IMR-90 (cell line): Measurements from ENCODE around the gene ALG13. TPM values are rescaled to one million over a fixed set of nuclear protein-coding genes. Genes with fewer than 3 reads are reported as not detected.
A peak's percentile ranks its signal among the peaks of the same experiment; 100 is the strongest.

Experiments used
- ATAC-seq: fragments of 200-7000 bp; cut with Tn5 transposase; 2 replicates; pipeline ENCODE4 v1.9.1; 2020; ENCODE audit warnings: low read depth, mild to moderate bottlenecking, moderate library complexity
- Bru-seq: library from RNA; stranded (reverse); fragments of 400-500 nt; gene quantifications from one replicate; lab custom pipeline; 2021; lab: Mats Ljungman, UMichigan
- BruChase-seq, 2 experiments: library from RNA; stranded (reverse); fragments of 400-500 nt; gene quantifications; one replicate each; lab custom pipeline; 2021; lab: Mats Ljungman, UMichigan
- BruUV-seq: library from RNA; stranded (reverse); fragments of 400-500 nt; replicated peaks from 2 replicates; lab custom pipeline; 2021; lab: Mats Ljungman, UMichigan
- CTCF ChIA-PET: fragments of 300-600 bp; formaldehyde crosslinking; extraction: SDS; loops from one replicate; lab custom pipeline; 2021; ENCODE audit warnings: antibody characterized with exemption; lab: Yijun Ruan, JAX
- POLR2A ChIA-PET: fragments of 300-600 bp; sonication (Branson Sonifier 250); formaldehyde crosslinking; loops from one replicate; lab custom pipeline; 2022; ENCODE audit warnings: antibody characterized with exemption; ENCODE audit not compliant: unreplicated experiment; lab: Charles Lee
- DNase-seq: peaks from one replicate; pipeline ENCODE4 v3.0.0; 2013
- H2AFZ ChIP-seq: replicated peaks from 2 replicates; pipeline ENCODE3; 2013; ENCODE audit warnings: low read length, mild to moderate bottlenecking; ENCODE audit not compliant: poor library complexity
- H2AK5ac ChIP-seq: 2 replicates; pipeline ENCODE4 v1.6.1; 2013; ENCODE audit warnings: low read depth, low read length, inconsistent platforms
- H2AK9ac ChIP-seq: replicated peaks from 2 replicates; pipeline ENCODE3; 2013; ENCODE audit warnings: mild to moderate bottlenecking, low read depth, low read length, moderate library complexity; ENCODE audit not compliant: poor library complexity
- H2BK120ac ChIP-seq: 2 replicates; pipeline ENCODE4 v1.6.1; 2013; ENCODE audit warnings: low read depth, low read length, inconsistent platforms
- H2BK15ac ChIP-seq: 3 replicates; pipeline ENCODE4 v1.6.1; 2013; ENCODE audit warnings: low read depth, low read length, inconsistent platforms
- H2BK20ac ChIP-seq: 2 replicates; pipeline ENCODE4 v1.6.1; 2013; ENCODE audit warnings: low read depth, mild to moderate bottlenecking, inconsistent platforms, low read length, moderate library complexity
- H2BK5ac ChIP-seq: 2 replicates; pipeline ENCODE4 v1.6.1; 2013; ENCODE audit warnings: mild to moderate bottlenecking, low read depth, low read length, inconsistent platforms; ENCODE audit not compliant: poor library complexity, severe bottlenecking
- H3K14ac ChIP-seq: replicated peaks from 2 replicates; pipeline ENCODE4 v1.6.1; 2013; ENCODE audit warnings: low read depth, low read length, inconsistent platforms
- H3K18ac ChIP-seq: 2 replicates; pipeline ENCODE4 v1.6.1; 2013; ENCODE audit warnings: low read depth, low read length, control low read depth
- H3K23ac ChIP-seq: 2 replicates; pipeline ENCODE4 v1.6.1; 2013; ENCODE audit warnings: low read depth, low read length, inconsistent platforms
- H3K27ac ChIP-seq: 2 replicates; pipeline ENCODE4 v1.5.1; 2013; ENCODE audit warnings: mild to moderate bottlenecking, control low read depth, low read length; ENCODE audit not compliant: insufficient read depth
- H3K27me3 ChIP-seq: 2 replicates; pipeline ENCODE4 v1.6.1; 2013; ENCODE audit warnings: low read length; ENCODE audit not compliant: control insufficient read depth, insufficient read depth
- H3K36me3 ChIP-seq: 2 replicates; pipeline ENCODE4 v1.6.1; 2013; ENCODE audit warnings: low read length, mixed read lengths; ENCODE audit not compliant: control insufficient read depth, insufficient read depth
- H3K4ac ChIP-seq: 2 replicates; pipeline ENCODE4 v1.6.1; 2013; ENCODE audit warnings: low read depth, low read length, inconsistent platforms
- H3K4me1 ChIP-seq: 2 replicates; pipeline ENCODE4 v1.6.1; 2013; ENCODE audit warnings: low read length, mixed read lengths; ENCODE audit not compliant: control insufficient read depth, insufficient read depth
- H3K4me2 ChIP-seq: 2 replicates; pipeline ENCODE4 v1.6.1; 2013; ENCODE audit warnings: low read depth, mild to moderate bottlenecking, control low read depth, low read length, moderate library complexity
- H3K4me3 ChIP-seq: 2 replicates; pipeline ENCODE4 v1.5.1; 2013; ENCODE audit warnings: low read depth, mild to moderate bottlenecking, control low read depth, low read length, moderate library complexity; ENCODE audit not compliant: insufficient read depth
- H3K56ac ChIP-seq: 2 replicates; pipeline ENCODE4 v1.6.1; 2013; ENCODE audit warnings: low read length, inconsistent platforms; ENCODE audit not compliant: insufficient read depth; ENCODE audit errors: extremely low read depth
- H3K79me1 ChIP-seq, 2 experiments: 2 replicates each; pipeline ENCODE4 v1.6.1; 2013; ENCODE audit warnings: low read length in 2 of 2, inconsistent platforms in 1 of 2, low read depth in 1 of 2
- H3K9ac ChIP-seq: 2 replicates; pipeline ENCODE4 v1.6.1; 2013; ENCODE audit warnings: low read depth, low read length, control low read depth
- H3K9me1 ChIP-seq: 2 replicates; pipeline ENCODE4 v1.6.1; 2013; ENCODE audit warnings: low read length, inconsistent platforms; ENCODE audit not compliant: insufficient read depth
- H3K9me3 ChIP-seq: 2 replicates; pipeline ENCODE4 v1.6.1; 2013; ENCODE audit warnings: low read length; ENCODE audit not compliant: control insufficient read depth, insufficient read depth
- H4K20me1 ChIP-seq: 2 replicates; pipeline ENCODE4 v1.6.1; 2013; ENCODE audit warnings: low read length, inconsistent platforms; ENCODE audit not compliant: insufficient read depth
- H4K5ac ChIP-seq: 2 replicates; pipeline ENCODE4 v1.6.1; 2013; ENCODE audit warnings: mild to moderate bottlenecking, low read depth, low read length, control low read depth
- H4K8ac ChIP-seq, 2 experiments: 2 replicates each; pipeline ENCODE4 v1.6.1; 2013; ENCODE audit warnings: low read depth in 2 of 2, low read length in 2 of 2, control low read depth in 1 of 2, inconsistent platforms in 1 of 2
- H4K91ac ChIP-seq: 2 replicates; pipeline ENCODE4 v1.6.1; 2013; ENCODE audit warnings: low read depth, low read length, inconsistent platforms; ENCODE audit not compliant: insufficient read depth
- CEBPB ChIP-seq: IDR thresholded peaks from 2 replicates; pipeline ENCODE4 v1.6.1; 2012; ENCODE audit warnings: low read depth, low read length, improper control_type of control experiment
- CTCF ChIP-seq: conservative IDR thresholded peaks from 2 replicates; pipeline ENCODE4 v1.5.1; 2012; ENCODE audit warnings: mild to moderate bottlenecking, low read depth, low read length, improper control_type of control experiment
- MAZ ChIP-seq: IDR thresholded peaks from 2 replicates; pipeline ENCODE4 v1.6.1; 2012; ENCODE audit warnings: low read depth, mild to moderate bottlenecking, low read length, improper control_type of control experiment, moderate library complexity, borderline replicate concordance
- MXI1 ChIP-seq: IDR thresholded peaks from 2 replicates; pipeline ENCODE4 v1.6.1; 2012; ENCODE audit warnings: low read depth, mild to moderate bottlenecking, low read length, moderate library complexity, borderline replicate concordance
- POLR2A ChIP-seq: IDR thresholded peaks from 2 replicates; pipeline ENCODE4 v1.6.1; 2012; ENCODE audit warnings: mild to moderate bottlenecking, low read depth, low read length
- RAD21 ChIP-seq: IDR thresholded peaks from 2 replicates; pipeline ENCODE4 v1.6.1; 2012; ENCODE audit warnings: low read length, improper control_type of control experiment
- USF2 ChIP-seq: fragments of 150-350 bp; IDR thresholded peaks from 2 replicates; pipeline ENCODE4 v1.6.1; 2017; ENCODE audit warnings: mild to moderate bottlenecking, antibody characterized with exemption, low read length, low read depth
- WGBS, 2 experiments: methylation state at CpG; one replicate each; pipeline versions ENCODE4 v1.1.5 to v1.1.7; 2013; ENCODE audit warnings: missing lambda C conversion rate in 2 of 2; ENCODE audit not compliant: insufficient read length in 1 of 2; ENCODE audit errors: extremely low coverage in 2 of 2; 5-methylcytosine and 5-hydroxymethylcytosine counted together
- dilution Hi-C: fragments of 300-500 bp; cut with HindIII; formaldehyde crosslinking; loops from one replicate; pipeline ENCODE4 v1.14.3; 2018; ENCODE audit warnings: low sequenced_read_pairs; ENCODE audit not compliant: unreplicated experiment
- in situ Hi-C: fragments of 300-500 bp; cut with MboI; formaldehyde crosslinking; loops from 3 replicates; pipeline ENCODE4 v1.14.3; 2019; ENCODE audit warnings: low sequenced_read_pairs, inconsistent platforms, mixed read lengths
- intact Hi-C: fragments of 100-400 bp; cut with micrococcal nuclease; formaldehyde crosslinking; loops from 2 replicates; pipeline ENCODE4 v1.10.0; 2022
- long read RNA-seq: library from polyadenylated mRNA; unstranded; transcript quantifications from one replicate; pipeline ENCODE4 v2.0.0, GENCODE V29; 2021; ENCODE audit not compliant: unreplicated experiment
- polyA plus RNA-seq, 3 experiments: library from polyadenylated mRNA; depleted of rRNA; stranded (reverse); fragments of >200 nt; gene quantifications; 2 replicates each; pipeline ENCODE4 v1.2.3, GENCODE V29; 2012; ENCODE audit warnings: low replicate concordance in 1 of 3
- total RNA-seq: library from RNA; depleted of rRNA; stranded (reverse); fragments of >200 nt; gene quantifications from 2 replicates; pipeline ENCODE4 v1.2.3, GENCODE V29; 2012; rRNA removed

Gene ALG13
- 38.3 and 42.7 TPM in 2 replicates for total RNA-seq
- 47.6 and 54.0 TPM in 2 replicates for polyA plus RNA-seq (2012; rRNA removed)
- 25.8 and 39.3 TPM in 2 replicates for polyA plus RNA-seq (2012; cell fraction: cytosol; rRNA removed)
- 49.6 and 211 TPM in 2 replicates for polyA plus RNA-seq (2012; cell fraction: nucleus; rRNA removed; ENCODE audit: low replicate concordance)
- percentile 79 among the genes with signal in this experiment for Bru-seq, nascent RNA
- BruChase-seq, experiment 1, labeled RNA remaining after a 6-hour chase, result percentile 93 among the genes with signal in this experiment
- percentile 97 among the genes with signal in this experiment for BruChase-seq, experiment 2, labeled RNA remaining after a 2-hour chase
- long read RNA-seq, partial matches to known transcripts, result 0 of 7 reads
- long read RNA-seq, other reads (novel, unspliced or antisense), result 1 of 7 reads

DNA sequence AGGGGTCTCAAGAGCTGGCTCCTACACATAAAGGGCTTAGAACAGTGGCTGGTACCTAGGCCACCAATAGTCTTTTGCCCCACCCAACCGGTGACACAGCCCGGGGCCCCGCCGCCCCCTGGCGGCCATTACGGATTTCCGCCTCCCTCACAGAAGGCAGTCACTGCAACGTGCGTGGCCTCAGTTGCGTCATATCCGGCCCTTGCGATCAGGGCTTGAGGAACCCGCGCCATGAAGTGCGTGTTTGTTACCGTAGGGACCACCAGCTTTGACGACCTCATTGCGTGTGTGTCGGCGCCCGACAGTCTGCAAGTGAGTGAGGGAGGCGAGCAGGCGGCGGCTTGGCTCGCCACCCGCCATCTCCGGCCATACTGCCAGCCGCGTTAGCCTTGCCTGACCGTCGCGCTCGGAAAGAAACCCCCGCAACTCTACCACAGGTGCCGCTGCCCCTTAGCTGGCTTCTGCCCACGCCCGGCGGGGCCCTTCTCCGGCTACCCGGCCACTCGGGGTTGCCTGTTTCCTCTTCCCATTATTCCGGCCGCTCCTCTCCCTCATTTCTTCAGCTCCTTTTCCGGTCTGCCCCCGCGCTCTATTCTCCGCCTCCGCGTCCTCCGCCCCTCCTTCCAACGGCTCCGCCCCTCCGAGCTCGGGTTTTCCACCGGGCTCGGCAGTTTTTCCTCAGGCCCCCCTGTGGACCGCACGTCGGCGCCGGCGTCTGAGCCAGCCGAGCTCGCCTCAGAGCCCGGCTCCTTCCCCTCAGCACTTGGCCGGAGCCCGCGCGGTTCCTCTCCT is at the start of gene ALG13:
Gene ALG13 (plus strand): TSS at position 183 of the 792 bp plus-strand sequence. CDS start 49 bp downstream, at position 232.
- Histone ChIP-seq H2BK20ac (no peak within 1 kb of the TSS), H3K27ac (peak within 1 kb of the TSS; percentile 93), H3K36me3 (peaks cover 8% of the 10 kb centered on the region), H2AK5ac (peak within 1 kb of the TSS; percentile 88), H2BK5ac (peak within 1 kb of the TSS; percentile 88), H2AK9ac (peak within 1 kb of the TSS; percentile 92), H3K18ac (peak within 1 kb of the TSS; percentile 36; the same call in 1 of the 2 replicates), H3K14ac (peak within 1 kb of the TSS; percentile 96), H4K20me1 (peaks cover 5% of the 10 kb centered on the region; the same call in 1 of the 2 replicates), H3K4me2 (peak within 1 kb of the TSS; percentile 95), H3K4me3 (peak within 1 kb of the TSS; percentile 44), H3K27me3 (no peaks in the 10 kb centered on the region), H4K8ac (peak within 1 kb of the TSS; percentile 79 to 94), H3K9ac (peak within 1 kb of the TSS; percentile 85), H4K5ac (peak within 1 kb of the TSS; percentile 20), H3K9me3 (no peaks in the 10 kb centered on the region), H3K56ac (peak within 1 kb of the TSS; percentile 68), H3K4ac (peak within 1 kb of the TSS; percentile 95), H4K91ac (peak within 1 kb of the TSS; percentile 81), H3K4me1 (no peaks in the 10 kb centered on the region), H2BK120ac (peak within 1 kb of the TSS; percentile 69), H2BK15ac (no peak within 1 kb of the TSS), H3K23ac (peak within 1 kb of the TSS; percentile 90), H3K9me1 (no peaks in the 10 kb centered on the region; the same call in 1 of the 2 replicates), H3K79me1 (peaks cover 4 to 7% of the 10 kb centered on the region in 2 experiments; a peak in 1 of 4 replicates), H2AFZ (peak within 1 kb of the TSS; percentile 90)
- CTCF ChIA-PET, result interaction anchor here (0.8 kb wide), 1 partner anchor 38 kb away, joined by 3 read pairs; no protein-coding TSS in a partner anchor
- DNase-seq, result peak; percentile 90
- BruUV-seq, result no TSS peak
- dilution Hi-C loops, result no loop called here
- 5% methylated on average over 21 of the region's 69 CpGs; no CpG with 5 or more reads in 1 of the 2 experiments for WGBS, 2 experiments
- in situ Hi-C loops, result loop anchor here (25.0 kb wide), 1 partner anchor 1156 kb away; the partner anchor contains the start of gene AMOT
- ATAC-seq, result peak; percentile 96
- TF ChIP-seq MXI1, result no peak
- TF ChIP-seq MAZ, result peak; percentile 66; the same call in 1 of the 2 replicates
- peak; percentile 74 for TF ChIP-seq CTCF
- peak; percentile 80 for TF ChIP-seq POLR2A
- TF ChIP-seq CEBPB, result peak; percentile 97
- TF ChIP-seq RAD21, result no peak
- TF ChIP-seq USF2, result peak; percentile 8; the same call in 1 of the 2 replicates
- intact Hi-C loops, result no loop called here
- POLR2A ChIA-PET, result no interaction called here
